Forelimb muscle (tissue), 1 donor: ENCODE measurements around the gene CAMK1D. TPM values are rescaled to one million over a fixed set of nuclear protein-coding genes. Genes with fewer than 3 reads are reported as not detected.
"Not testable (repeated sequence)": the region's sequence is repeated elsewhere in the genome, so short reads cannot be mapped to it uniquely, and the experiment has no call there.

Experiments used
- DNase-seq: peaks from one replicate; pipeline ENCODE4 v3.0.0-alpha.2; 2013; ENCODE audit warnings: low read depth
- polyA plus RNA-seq: library from polyadenylated mRNA; unstranded; fragments of 120-200 nt; gene quantifications from one replicate; pipeline ENCODE4 v1.2.1, GENCODE V29; 2013; ENCODE audit not compliant: insufficient read length

The CAMK1D gene
- polyA plus RNA-seq, 1 donor = 3.6 TPM

DNA sequence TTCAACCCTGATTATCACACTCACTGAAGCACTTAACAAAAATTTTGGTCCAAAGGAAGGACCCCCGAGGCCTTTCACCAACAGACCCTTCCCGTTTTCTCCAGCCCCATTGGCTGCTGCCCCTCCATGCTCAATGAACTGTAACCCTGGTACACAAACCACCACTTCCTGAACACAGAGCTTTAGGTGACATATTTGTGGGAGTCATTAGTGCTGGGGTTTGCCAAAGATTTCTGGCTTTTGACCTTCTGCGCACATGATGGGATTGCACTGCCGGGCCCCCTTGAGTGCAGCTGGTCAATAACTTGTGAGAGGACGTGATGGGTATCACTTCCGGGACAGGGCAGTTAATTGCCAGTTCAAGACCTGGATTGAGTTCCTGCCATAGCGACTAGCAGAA is 9.0 kb upstream of the CAMK1D start:
- no peak for DNase-seq

DNA sequence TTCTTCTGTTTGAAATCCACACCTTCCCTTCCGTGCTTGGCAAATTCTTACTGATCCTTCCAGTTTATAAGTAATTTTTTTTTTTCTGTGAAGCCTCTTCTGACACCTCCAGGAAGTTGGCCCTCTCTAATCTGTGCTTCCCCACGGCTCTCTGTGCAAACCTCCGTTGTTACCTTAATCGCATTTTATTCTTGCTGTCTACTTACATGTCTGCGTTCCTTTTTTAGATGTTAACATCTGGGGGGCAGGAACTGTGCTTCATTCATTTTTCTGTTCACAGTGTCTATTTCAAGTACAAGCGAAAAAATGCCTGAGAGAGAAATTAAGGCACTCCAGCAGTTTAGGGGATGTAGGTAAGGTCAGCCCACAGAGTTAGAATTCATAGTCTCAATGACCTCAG is 8.4 kb upstream of the CAMK1D start:
- DNase-seq = no peak

DNA sequence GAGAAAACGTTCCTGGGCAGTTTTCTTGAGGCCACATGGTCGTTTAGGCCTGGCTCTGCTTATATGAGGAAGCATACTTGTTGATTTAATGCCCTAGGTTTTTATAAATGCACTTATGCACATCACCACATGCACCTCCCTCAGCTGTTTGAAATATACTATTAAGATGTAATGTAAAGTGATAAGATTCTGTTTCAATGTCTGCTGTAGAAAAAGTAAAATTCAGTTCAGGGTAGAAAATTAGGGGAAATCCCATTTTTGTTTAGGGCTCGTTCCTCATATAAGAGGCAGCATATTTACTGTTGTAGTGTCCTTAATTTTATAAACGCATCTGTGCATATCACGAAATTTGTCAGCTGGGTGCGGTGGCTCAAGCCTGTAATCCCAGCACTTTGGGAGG is 7.8 kb upstream of the CAMK1D start:
- DNase-seq = no peak

DNA sequence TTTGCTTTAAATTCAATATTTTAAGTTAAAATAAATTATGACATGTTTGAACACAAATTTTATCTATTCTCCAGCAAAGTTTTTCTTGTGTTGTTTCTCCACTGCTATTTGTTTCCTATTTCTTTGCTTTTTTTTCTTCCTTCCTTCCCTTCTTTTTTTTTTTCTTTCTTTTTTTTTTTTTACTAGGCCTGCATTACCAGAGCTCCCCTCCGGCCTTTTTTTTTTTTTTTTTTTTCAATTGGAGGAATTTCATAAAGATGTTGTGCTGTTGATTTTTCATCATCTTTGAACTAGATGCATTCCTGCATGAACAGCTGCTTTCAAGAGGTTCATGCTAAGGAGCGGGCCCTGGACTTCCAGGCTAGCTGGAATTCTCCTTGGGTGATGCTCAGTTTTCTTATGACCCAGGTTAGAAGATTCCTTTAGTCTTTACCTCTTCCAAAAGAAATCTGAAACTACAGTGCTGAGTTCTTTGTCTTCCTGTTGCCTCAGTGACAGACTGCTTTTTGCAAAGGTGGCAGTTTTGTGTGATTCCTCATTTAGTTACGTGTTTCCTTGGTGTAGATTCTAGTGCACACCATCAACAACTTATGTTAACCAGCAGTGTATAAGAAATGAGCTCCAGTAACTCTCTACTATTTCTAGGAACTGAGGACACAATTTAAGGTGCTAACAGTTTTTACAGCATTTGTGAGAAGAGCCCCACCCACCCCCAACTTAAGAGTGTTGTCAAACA is 4.8 kb upstream of the CAMK1D start:
- no peak for DNase-seq

DNA sequence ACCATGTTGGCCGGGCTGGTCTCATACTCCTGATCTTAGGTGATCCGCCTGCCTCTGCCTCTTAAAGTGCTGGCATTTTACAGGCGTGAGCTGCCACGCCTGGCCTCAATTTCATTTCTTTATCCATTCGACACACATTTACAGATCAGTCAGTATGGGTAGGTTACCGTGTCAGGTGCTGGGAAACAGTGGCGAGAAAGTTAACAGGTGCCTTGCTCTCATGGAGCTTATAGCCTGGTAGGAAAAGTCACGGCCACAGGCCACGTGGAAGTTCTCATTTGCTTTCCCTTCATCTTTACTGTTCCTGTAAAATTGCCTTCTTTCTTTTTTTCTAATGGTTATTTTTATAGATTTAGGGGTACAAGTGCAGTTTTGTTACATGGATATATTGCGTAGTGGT is 2.6 kb upstream of the CAMK1D start:
- DNase-seq = no peak

DNA sequence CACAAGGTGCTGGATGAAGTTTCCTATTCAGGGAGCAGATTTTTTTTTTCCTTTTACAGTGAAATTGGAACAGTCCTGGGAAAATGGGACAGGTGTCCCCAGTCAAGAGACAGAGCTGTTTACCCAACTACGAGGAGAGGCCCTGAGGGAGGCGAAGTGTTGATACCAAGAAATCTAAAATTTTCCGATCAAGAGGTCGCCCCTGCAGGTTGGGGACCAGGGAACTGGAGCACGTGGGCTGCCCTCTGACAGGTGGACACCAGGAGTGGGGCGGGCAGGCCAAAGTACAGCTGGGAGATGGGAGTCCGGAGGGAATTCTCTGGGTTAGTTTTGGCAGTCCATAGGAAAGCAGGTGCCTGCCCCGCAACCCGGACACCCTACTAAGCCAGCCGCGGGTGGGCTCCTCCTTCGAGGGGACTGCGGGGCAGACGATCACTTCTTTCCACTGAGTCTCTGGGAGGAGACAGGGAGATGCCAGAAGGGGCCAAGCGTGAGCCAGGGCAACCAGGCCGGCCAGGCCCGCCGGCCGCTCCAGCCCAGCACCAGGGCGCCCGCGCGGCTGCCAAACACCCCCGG is 965 bp upstream of the CAMK1D start:
- no peak for DNase-seq

DNA sequence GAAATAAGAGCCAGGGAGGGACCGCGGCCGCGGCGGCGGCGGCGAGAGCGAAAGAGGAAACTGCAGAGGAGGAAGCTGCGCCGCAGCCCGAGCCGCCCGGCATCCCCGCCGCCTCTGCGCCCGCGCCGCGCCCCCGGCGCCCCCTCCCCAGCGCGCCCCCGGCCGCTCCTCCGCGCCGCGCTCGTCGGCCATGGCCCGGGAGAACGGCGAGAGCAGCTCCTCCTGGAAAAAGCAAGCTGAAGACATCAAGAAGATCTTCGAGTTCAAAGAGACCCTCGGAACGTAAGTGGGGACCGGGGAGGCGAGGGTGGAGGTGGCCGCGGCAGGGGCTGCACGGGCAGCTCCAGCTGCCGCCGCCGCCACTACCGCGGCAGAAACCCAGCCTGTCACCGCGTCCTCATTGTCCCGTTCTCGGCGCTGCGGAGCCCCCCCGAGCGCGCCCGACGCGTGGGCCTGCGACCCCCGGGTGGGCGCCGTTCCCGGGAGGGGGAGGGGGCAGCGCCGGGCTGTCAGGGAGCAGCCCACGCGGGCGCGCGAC is 351 bp downstream of the CAMK1D start:
- DNase-seq = no peak

DNA sequence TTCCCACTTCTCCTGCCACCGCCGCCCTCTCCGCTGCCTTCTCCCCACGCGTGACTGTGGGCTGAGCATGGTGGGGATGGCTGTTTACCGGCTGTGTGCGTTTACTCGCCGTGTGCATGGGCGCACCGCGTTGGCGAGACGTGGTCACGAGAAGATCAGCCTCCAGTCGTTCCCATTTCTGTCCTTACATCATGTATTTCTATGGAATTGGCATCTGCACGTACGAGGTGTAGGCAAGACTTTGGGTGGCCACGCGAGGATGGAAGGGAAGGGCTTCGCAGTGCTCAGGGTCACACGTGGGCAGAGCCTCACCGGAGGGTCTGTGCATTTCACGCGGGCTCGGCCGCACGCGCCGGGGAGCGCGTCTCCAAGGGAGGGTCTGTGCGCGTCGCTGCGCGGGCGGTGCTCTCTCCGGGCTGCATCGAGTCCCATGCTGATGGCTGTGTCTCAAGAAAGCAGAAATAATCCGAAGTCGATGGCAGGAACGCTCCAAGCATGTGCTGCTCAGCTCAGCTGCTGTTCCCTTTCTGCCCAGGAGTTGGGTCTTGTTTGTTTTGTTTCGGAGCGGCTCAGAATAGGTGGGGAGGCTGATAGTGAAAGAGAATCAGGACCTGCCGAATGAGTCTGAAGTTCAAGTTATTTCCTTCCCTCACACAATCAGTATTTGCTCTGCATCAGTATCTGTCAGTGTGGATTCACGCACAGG is 973 bp downstream of the CAMK1D start:
- no peak for DNase-seq

DNA sequence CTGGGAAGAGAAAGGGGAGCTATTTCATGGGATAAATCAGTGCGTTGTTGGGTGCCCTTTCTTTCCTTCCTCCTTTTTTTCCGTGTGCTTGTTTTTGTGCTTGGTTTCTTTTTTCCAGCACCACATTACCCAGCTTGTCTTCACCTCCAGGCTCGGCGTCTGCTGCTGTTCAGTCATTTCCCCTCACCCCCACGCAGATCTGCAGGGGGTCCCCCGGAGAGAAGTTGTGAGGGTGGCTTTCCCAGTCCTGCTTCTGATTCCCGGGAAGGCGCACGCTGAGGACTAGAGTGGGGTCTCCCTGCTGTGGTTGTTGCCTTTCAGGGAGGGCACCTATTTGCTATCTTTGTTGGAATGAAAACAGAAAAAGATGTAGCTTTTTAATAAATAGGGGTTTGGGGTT is 1.6 kb downstream of the CAMK1D start:
- no peak for DNase-seq

DNA sequence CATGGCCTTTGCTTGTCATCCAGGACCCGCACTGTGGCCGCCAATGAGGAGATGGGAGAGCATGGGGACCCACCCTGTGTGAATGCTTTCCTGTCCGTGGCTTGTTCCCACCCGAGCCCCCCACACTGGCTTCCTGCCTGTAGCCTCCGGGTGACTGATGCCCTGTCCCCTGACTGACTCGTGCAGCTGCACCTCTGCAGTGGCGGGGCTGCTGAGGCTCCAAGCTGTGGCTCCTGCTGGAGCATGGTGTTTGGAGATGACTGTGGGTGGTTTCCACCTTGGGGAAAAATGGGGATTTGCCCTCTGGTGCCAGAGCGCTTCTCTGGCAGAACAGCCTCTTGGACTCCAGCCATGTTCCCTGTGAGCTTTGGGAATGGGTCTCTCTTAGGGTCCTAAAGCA is 2.1 kb downstream of the CAMK1D start:
- DNase-seq = no peak

DNA sequence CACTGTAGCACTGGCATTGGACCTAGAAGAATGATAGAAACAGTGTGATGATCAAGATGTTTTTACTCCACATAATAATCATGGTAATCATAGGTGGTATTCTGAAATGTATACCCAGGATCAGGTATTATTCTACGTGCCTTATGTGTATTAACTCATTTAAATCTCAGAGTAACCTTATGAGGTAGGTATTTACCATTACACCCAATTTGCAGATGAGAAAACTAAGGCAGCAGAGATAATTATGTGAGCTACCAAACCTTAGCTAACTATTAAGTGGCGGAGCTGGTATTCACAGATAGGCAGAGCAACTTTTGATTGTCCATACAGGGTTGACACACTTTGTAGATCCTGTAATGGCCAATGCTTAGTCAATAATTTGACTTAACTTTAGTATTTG is 2.5 kb downstream of the CAMK1D start:
- DNase-seq = no peak

DNA sequence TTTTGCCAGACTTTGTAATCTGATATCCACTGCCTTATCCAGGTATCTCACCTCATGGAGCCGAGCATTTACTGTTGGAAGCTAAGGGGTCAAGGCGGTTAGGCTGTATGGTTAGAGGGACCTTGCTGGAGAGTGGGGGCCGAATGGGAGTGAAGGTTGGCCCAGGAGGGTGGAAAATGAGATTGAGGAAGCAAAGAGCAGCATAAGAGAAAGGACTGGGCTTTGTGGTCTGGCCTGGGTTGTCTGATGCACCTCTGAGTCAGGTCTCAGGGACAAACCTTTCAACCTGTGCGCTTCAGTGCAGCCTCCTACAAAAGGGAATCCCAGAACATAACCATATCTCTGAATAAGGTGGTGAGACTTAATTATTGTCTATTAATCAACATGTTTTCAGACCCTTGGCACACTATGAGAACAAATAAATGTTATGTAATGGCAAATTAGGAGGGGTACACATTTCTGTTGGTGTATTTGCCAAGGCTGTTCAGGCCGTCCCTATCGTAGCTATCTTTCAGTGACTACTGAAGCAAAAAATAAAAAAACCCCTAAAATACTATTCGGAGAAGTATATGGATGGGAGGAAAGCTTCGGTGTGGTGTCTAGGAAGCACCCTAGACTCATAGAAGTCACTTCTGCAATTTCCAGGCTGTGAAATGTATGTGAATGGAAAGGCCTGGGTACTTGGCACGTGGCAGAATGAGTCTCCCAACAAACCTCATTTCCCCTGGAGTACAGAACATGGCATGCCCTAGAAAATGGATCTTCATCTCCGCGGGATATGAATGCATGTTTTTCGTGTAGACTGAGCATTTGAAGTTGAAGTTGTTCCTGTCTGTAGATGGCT is 4.3 kb downstream of the CAMK1D start:
- DNase-seq = no peak

DNA sequence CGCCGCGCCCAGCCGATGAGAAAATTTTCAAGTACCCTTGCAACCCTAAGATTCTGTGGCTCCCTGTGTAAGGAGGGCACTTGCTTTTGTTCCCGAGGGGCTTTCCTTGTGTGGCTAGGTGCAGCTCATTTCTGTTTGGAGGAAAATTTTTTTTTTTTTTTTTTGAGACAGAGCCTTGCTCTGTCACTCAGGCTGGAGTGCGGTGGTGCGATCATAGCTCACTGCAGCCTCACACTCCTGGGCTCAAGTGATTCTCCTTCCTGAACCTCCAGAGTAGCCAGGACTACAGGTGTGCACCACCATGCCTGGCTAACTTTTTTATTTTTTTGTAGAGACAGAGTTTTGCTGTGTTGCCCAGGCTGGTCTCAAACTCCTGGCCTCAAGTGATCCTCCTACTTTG is 5.3 kb downstream of the CAMK1D start:
- DNase-seq = not testable (repeated sequence)

DNA sequence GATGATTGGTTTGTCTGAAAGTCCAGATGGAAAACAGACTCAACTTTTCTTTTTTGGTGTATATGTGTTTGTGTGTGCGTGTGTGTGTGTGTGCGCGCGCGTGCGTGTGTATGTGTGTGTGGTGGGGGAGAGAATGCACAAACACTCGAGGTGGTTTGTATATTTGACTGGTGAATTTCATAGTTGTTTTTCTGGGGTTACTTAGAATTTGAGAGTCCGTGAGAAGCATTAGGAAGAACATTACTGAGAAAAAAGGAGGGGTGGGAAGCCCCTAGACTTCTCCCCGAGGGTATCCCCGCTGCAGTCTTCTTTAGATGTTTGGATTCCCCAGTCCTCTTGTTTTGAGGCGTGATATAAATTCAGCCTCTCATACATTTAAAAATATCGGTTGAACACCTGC is 6.0 kb downstream of the CAMK1D start:
- no peak for DNase-seq

DNA sequence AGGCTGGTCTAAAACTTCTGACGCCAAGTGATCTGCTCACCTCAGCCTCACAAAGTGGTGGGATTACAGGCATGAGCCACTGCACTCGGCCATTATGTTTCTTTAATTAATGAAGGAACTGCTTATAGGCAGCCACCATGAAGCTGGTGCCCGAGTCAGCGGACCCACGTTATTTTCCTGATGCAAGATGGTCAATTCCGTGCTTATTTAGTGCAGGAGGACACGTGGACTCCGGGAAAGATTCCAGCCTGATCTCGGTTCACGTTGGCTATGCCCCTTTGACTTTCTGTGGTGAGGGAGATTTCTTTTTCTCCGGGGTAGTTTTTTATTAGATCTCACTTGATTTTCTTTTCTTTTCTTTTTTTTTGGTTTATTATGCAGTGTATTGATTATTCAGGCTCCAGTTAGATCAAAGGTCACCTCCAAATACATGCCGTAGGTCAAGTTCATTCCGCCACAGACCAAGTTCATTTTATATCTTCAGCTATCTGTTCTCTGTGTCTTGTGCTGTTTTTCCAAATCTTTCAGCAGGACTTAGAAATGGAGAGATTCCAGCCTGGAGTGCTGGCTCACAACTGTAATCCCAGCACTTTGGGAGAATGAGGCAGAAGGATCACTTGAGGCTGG is 8.3 kb downstream of the CAMK1D start:
- no peak for DNase-seq

DNA sequence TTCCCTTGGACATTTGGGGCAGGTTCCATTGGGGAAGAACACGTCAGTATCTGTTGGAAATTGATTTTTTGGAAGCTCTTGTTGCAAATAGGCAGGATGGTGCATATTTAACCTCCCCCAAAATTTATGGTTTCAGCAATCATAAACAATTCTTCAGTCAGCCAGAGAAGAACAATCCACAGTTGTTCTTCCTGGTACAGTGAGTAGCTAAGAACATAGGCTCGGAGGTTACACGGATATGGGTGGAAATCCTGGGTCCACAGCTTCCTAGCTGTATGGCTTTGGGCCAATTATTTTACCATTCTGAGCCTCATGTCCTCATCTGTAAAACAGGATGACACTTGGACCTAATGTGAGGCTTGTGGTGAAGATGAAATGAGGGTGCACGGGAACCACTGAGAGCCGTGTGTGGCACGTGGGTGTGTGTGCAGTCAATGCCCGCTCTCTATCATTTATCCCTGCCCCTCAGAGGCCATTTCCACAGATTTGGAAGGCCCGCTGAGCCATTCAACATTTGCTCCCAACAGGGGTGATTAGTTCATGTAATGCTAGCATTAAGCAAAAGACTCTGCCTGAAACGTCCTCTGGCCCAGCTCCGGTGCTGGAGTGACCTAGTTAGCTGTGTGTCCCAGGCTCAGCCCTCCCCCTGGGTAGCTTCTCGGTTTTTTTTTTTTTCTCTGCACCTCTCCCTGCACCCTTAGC is 9.7 kb downstream of the CAMK1D start:
- DNase-seq = no peak

DNA sequence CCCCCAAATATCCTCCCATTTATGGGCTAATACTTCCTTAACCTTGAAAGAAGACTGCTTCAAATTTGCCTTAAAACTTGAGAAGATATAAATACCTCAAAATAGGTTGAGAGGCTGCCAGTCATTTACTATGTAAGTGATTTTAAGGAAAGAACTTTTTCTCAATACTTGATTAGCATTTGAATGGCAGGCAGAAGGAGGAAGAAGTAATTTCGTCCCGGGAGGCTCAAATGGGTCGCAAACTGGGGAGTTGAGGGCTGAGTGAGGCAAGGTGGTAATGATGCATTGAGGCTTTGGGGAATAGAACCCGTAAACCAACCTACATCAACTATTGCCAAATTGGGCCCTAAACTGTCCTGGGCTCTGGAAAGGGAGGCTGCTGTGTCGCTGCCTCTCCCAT is 11.1 kb downstream of the CAMK1D start:
- DNase-seq = no peak

DNA sequence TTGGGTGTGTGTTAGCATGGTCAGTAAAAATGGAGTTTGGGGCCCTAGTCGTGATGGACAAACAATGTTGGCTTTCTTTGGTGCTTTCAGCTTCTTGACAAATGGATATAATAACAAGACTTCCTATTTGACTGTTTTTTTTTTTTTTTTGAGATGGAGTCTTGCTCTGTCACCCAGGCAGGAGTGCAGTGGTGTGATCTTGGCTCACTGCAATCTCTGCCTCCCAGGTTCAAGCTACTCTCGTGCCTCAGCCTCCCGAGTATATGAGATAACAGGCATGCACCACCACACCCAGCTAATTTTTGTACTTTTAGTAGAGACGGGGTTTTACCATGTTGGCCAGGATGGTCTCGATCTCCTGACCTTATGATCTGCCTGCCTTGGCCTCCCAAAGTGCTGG is 11.8 kb downstream of the CAMK1D start:
- not testable (repeated sequence) for DNase-seq

DNA sequence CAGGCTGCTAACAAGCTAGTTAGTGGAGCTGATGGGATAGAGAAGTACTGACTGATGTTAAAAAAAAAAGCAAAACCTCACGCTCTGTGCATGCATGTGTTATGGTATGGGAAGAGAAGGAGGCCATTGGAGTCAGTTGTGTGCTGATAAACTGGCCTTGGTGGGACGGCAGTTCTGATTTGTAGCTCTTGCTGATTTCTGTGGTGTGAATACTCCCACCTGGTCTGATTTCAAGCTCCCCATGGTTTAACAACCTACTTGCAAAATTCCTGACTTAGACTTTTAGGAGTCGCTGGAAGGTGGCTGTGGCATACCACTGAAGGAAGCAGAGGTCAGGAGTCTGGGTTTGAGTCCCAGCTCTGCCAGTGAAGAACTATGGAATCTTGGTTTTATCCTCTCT is 15.2 kb downstream of the CAMK1D start:
- no peak for DNase-seq

DNA sequence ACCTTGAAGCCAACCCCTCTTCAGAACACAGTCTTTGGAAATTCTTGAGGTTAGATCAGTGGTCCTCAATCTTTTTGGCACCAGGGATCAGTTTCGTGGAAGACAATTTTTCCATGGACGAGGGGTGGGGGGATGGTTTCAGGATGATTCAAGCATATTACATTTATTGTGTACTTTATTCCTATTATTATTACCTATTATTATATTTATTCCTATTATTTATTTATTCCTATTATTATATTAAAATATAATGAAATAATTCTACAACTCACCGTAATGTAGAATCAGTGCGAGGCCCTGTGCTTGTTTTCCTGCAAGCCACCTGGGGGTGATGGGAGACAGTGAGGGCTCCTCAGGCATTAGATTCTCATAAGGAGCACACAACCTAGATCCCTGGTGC is 17.9 kb downstream of the CAMK1D start:
- DNase-seq = no peak

DNA sequence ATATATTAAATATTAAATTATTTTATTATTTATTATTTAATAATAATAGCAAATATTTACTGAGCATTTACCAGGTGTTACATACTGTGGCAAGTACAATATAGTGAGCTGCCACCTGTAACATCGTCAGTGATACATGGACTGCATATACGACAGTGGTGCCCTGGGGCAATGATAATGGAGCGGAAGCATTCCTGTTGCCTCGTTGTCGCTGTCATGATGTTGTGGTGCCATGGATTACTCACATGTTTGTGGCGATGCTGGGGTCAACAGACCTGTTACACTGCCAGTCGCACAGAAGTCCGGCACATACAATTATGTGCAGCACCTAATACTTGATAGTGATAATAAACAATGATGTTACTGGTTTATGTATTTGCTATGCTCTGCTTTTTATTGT is 20.6 kb downstream of the CAMK1D start:
- DNase-seq = no peak
